Measurements from ENCODE around the gene RFWD3. TPM values are rescaled to one million over a fixed set of nuclear protein-coding genes. Genes with fewer than 3 reads are reported as not detected.

Gene RFWD3
- total and polyA plus RNA-seq, 2 of the 13 experiments (the other 11 are each of a cell fraction or from before 2014, with no cell fraction given) = 23.4 to 62.6 TPM

- TF ChIP-seq, protein P1, sequence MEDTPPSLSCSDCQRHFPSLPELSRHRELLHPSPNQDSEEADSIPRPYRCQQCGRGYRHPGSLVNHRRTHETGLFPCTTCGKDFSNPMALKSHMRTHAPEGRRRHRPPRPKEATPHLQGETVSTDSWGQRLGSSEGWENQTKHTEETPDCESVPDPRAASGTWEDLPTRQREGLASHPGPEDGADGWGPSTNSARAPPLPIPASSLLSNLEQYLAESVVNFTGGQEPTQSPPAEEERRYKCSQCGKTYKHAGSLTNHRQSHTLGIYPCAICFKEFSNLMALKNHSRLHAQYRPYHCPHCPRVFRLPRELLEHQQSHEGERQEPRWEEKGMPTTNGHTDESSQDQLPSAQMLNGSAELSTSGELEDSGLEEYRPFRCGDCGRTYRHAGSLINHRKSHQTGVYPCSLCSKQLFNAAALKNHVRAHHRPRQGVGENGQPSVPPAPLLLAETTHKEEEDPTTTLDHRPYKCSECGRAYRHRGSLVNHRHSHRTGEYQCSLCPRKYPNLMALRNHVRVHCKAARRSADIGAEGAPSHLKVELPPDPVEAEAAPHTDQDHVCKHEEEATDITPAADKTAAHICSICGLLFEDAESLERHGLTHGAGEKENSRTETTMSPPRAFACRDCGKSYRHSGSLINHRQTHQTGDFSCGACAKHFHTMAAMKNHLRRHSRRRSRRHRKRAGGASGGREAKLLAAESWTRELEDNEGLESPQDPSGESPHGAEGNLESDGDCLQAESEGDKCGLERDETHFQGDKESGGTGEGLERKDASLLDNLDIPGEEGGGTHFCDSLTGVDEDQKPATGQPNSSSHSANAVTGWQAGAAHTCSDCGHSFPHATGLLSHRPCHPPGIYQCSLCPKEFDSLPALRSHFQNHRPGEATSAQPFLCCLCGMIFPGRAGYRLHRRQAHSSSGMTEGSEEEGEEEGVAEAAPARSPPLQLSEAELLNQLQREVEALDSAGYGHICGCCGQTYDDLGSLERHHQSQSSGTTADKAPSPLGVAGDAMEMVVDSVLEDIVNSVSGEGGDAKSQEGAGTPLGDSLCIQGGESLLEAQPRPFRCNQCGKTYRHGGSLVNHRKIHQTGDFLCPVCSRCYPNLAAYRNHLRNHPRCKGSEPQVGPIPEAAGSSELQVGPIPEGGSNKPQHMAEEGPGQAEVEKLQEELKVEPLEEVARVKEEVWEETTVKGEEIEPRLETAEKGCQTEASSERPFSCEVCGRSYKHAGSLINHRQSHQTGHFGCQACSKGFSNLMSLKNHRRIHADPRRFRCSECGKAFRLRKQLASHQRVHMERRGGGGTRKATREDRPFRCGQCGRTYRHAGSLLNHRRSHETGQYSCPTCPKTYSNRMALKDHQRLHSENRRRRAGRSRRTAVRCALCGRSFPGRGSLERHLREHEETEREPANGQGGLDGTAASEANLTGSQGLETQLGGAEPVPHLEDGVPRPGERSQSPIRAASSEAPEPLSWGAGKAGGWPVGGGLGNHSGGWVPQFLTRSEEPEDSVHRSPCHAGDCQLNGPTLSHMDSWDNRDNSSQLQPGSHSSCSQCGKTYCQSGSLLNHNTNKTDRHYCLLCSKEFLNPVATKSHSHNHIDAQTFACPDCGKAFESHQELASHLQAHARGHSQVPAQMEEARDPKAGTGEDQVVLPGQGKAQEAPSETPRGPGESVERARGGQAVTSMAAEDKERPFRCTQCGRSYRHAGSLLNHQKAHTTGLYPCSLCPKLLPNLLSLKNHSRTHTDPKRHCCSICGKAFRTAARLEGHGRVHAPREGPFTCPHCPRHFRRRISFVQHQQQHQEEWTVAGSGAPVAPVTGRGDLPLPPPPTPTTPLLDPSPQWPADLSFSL (CRISPR knock-in tag; IDR thresholded peaks at IDR 0.05) = no peak
- TF ChIP-seq HIC2 (CRISPR knock-in tag; IDR thresholded peaks at IDR 0.05; ENCODE audit: low read depth) = no peak
- TF ChIP-seq ZNF460 (CRISPR knock-in tag; IDR thresholded peaks at IDR 0.05; ENCODE audit: borderline replicate concordance) = peak; percentile 38; the same call in 1 of the 2 replicates
- no peak for TF ChIP-seq SP1 (IDR thresholded peaks at IDR 0.05)
- no peak for TF ChIP-seq SP1 (CRISPR knock-in tag; IDR thresholded peaks at IDR 0.05)
- TF ChIP-seq, protein P2, sequence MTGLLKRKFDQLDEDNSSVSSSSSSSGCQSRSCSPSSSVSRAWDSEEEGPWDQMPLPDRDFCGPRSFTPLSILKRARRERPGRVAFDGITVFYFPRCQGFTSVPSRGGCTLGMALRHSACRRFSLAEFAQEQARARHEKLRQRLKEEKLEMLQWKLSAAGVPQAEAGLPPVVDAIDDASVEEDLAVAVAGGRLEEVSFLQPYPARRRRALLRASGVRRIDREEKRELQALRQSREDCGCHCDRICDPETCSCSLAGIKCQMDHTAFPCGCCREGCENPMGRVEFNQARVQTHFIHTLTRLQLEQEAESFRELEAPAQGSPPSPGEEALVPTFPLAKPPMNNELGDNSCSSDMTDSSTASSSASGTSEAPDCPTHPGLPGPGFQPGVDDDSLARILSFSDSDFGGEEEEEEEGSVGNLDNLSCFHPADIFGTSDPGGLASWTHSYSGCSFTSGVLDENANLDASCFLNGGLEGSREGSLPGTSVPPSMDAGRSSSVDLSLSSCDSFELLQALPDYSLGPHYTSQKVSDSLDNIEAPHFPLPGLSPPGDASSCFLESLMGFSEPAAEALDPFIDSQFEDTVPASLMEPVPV (CRISPR knock-in tag; IDR thresholded peaks at IDR 0.05) = no peak
- no peak for TF ChIP-seq ZBTB3 (CRISPR knock-in tag; IDR thresholded peaks at IDR 0.05; ENCODE audit: borderline replicate concordance, low read depth)
- 0 out of 2 replicates have a peak, but pooled peaks have one; percentile 21 for TF ChIP-seq ZBTB7A (CRISPR knock-in tag; IDR thresholded peaks at IDR 0.05)
- TF ChIP-seq SALL1 (CRISPR knock-in tag; IDR thresholded peaks at IDR 0.05) = 0 out of 2 replicates have a peak, but pooled peaks have one; percentile 13
- no peak for TF ChIP-seq GATAD1 (CRISPR knock-in tag; IDR thresholded peaks at IDR 0.05)
- TF ChIP-seq SSRP1 (CRISPR knock-in tag; IDR thresholded peaks at IDR 0.05) = no peak
- no peak for TF ChIP-seq NFIB (CRISPR knock-in tag; IDR thresholded peaks at IDR 0.05; ENCODE audit: borderline replicate concordance)
- TF ChIP-seq ZBTB38 (CRISPR knock-in tag; IDR thresholded peaks at IDR 0.05) = 0 out of 2 replicates have a peak, but pooled peaks have one; percentile 32
- TF ChIP-seq ZNF333 (CRISPR knock-in tag; IDR thresholded peaks at IDR 0.05; ENCODE audit: borderline replicate concordance) = no peak
- TF ChIP-seq, protein P3, sequence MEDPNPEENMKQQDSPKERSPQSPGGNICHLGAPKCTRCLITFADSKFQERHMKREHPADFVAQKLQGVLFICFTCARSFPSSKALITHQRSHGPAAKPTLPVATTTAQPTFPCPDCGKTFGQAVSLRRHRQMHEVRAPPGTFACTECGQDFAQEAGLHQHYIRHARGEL (CRISPR knock-in tag; IDR thresholded peaks at IDR 0.05) = no peak
- TF ChIP-seq HOXA3 (CRISPR knock-in tag; IDR thresholded peaks at IDR 0.05) = no peak
- TF ChIP-seq ZNF292 (CRISPR knock-in tag; IDR thresholded peaks at IDR 0.05; ENCODE audit: borderline replicate concordance, low read depth) = no peak
- peak; percentile 78 for TF ChIP-seq CEBPG (CRISPR knock-in tag; IDR thresholded peaks at IDR 0.05)
- TF ChIP-seq, protein P4, sequence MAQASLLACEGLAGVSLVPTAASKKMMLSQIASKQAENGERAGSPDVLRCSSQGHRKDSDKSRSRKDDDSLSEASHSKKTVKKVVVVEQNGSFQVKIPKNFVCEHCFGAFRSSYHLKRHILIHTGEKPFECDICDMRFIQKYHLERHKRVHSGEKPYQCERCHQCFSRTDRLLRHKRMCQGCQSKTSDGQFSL (CRISPR knock-in tag; IDR thresholded peaks at IDR 0.05) = no peak
- TF ChIP-seq ZNF558 (CRISPR knock-in tag; IDR thresholded peaks at IDR 0.05; ENCODE audit: borderline replicate concordance) = no peak
- TF ChIP-seq PAX8 (CRISPR knock-in tag; IDR thresholded peaks at IDR 0.05; ENCODE audit: borderline replicate concordance) = no peak
- no peak for TF ChIP-seq RFX1 (IDR thresholded peaks at IDR 0.05)
Observed at GRCh38 chr16:74573622-74574021, 93.1 kb downstream of the RFWD3 start (continued).

Measured in HepG2 (cell line).